K562 (cell line): ENCODE measurements around the gene USP10. TPM values are rescaled to one million over a fixed set of nuclear protein-coding genes. Genes with fewer than 3 reads are reported as not detected.

Experiments
- ATAC-seq: fragments of 200-7000 bp; cut with Tn5 transposase; 3 replicates; pipeline ENCODE4 v1.9.1; 2020; ENCODE audit warnings: moderate library complexity
- BruUV-seq: library from RNA; stranded (reverse); fragments of 400-500 nt; replicated peaks from 2 replicates; lab custom pipeline; 2021; lab: Mats Ljungman, UMichigan
- CTCF ChIA-PET: fragments of 300-600 bp; formaldehyde crosslinking; extraction: SDS; loops from one replicate; lab custom pipeline; 2021; ENCODE audit warnings: low intra/inter-chr PET ratio; lab: Yijun Ruan, JAX
- POLR2A ChIA-PET: fragments of 300-600, 350-650 bp; sonication (Branson Sonifier 250); formaldehyde crosslinking; extraction: SDS; loops from one replicate; lab custom pipeline; 2021; ENCODE audit warnings: antibody characterized with exemption, inconsistent platforms; lab: Yijun Ruan, JAX
- DNase-seq, 4 experiments: peaks; one replicate each; pipeline versions ENCODE4 v3.0.0 to v3.0.0-alpha.2; 2011 to 2018; ENCODE audit warnings: low spot score in 3 of 4, mixed read lengths in 3 of 4; ENCODE audit errors: extremely low read depth in 1 of 4
- FAIRE-seq: peaks from 2 replicates; lab custom pipeline; 2011; peaks lifted over from hg19 to GRCh38; lab: Jason Lieb, UNC
- H2AFZ ChIP-seq: 2 replicates; pipeline ENCODE4 v1.6.0; 2011; ENCODE audit warnings: low read depth, low read length, control low read depth, inconsistent platforms
- H3K27ac ChIP-seq: fragments of 200-600 bp; 3 replicates; pipeline ENCODE4 v1.8.0; 2011; ENCODE audit warnings: low read depth, mild to moderate bottlenecking, control low read depth, inconsistent platforms, low read length, moderate library complexity, mixed read lengths; ENCODE audit errors: extremely low read depth
- H3K27me3 ChIP-seq, 2 experiments: fragments of 300-600 bp in 1 of 2; 2 replicates in 1 of 2; 3 replicates in 1 of 2; pipeline versions ENCODE4 v1.6.0 to v1.8.0; 2011; ENCODE audit warnings: inconsistent platforms in 2 of 2, low read length in 2 of 2, mild to moderate bottlenecking in 1 of 2, mixed read lengths in 1 of 2, moderate library complexity in 1 of 2; ENCODE audit not compliant: control insufficient read depth in 2 of 2, insufficient read depth in 2 of 2
- H3K36me3 ChIP-seq: fragments of 300-600 bp; 3 replicates; pipeline ENCODE4 v1.8.0; 2011; ENCODE audit warnings: mild to moderate bottlenecking, low read length, inconsistent platforms; ENCODE audit not compliant: control insufficient read depth, insufficient read depth
- H3K4me1 ChIP-seq, 2 experiments: fragments of 200-600 bp in 1 of 2; replicated peaks in 1 of 2; 2 replicates in 1 of 2; 3 replicates in 1 of 2; pipeline versions ENCODE4 v1.5.1 to v1.8.0; 2011; ENCODE audit warnings: inconsistent platforms in 2 of 2, low read length in 2 of 2, mild to moderate bottlenecking in 1 of 2, mixed read lengths in 1 of 2, moderate library complexity in 1 of 2; ENCODE audit not compliant: control insufficient read depth in 2 of 2, insufficient read depth in 2 of 2
- H3K4me2 ChIP-seq: 2 replicates; pipeline ENCODE4 v1.6.1; 2011; ENCODE audit warnings: low read length, control low read depth, inconsistent platforms, mixed read lengths; ENCODE audit not compliant: insufficient read depth
- H3K4me3 ChIP-seq: fragments of 200-600 bp; sonication (generic), shearing (Covaris generic); 2 replicates; pipeline ENCODE4 v1.5.1; 2016; ENCODE audit warnings: control low read depth, inconsistent platforms
- H3K79me2 ChIP-seq: fragments of 200-600 bp; 3 replicates; pipeline ENCODE4 v1.8.0; 2011; ENCODE audit warnings: low read length, inconsistent platforms; ENCODE audit not compliant: control insufficient read depth, insufficient read depth
- H3K9ac ChIP-seq, 2 experiments: 2 replicates each; pipeline versions ENCODE4 v1.6.0 to v1.6.1; 2011; ENCODE audit warnings: low read depth in 2 of 2, low read length in 2 of 2, control low read depth in 1 of 2, inconsistent platforms in 1 of 2, mild to moderate bottlenecking in 1 of 2, mixed read lengths in 1 of 2; ENCODE audit not compliant: insufficient read depth in 1 of 2
- H3K9me1 ChIP-seq: one replicate; pipeline ENCODE4 v1.6.0; 2011; ENCODE audit warnings: inconsistent platforms, mild to moderate bottlenecking, low read length, moderate library complexity; ENCODE audit not compliant: control insufficient read depth, insufficient read depth
- H3K9me3 ChIP-seq: replicated peaks from 2 replicates; pipeline ENCODE4 v1.5.1; 2011; ENCODE audit warnings: low read depth, low read length, inconsistent platforms; ENCODE audit not compliant: control insufficient read depth, insufficient read depth
- H4K20me1 ChIP-seq: replicated peaks from 2 replicates; pipeline ENCODE4 v1.6.1; 2011; ENCODE audit warnings: low read length, inconsistent platforms, mixed read lengths; ENCODE audit not compliant: control insufficient read depth, insufficient read depth
- CHD4 ChIP-seq: fragments of 200-600 bp; sonication (generic); IDR thresholded peaks from 3 replicates; pipeline ENCODE4 v1.6.1; 2012; ENCODE audit warnings: low read depth, mild to moderate bottlenecking, mixed read lengths, low read length, inconsistent platforms; ENCODE audit not compliant: insufficient read depth, insufficient replicate concordance, poor library complexity, severe bottlenecking
- ESRRA ChIP-seq: fragments of 450-650 bp; IDR thresholded peaks from 2 replicates; pipeline ENCODE4 v1.6.1; 2014; ENCODE audit warnings: low read depth, mild to moderate bottlenecking, moderate library complexity, borderline replicate concordance
- EWSR1 ChIP-seq: fragments of 450-650 bp; IDR thresholded peaks from 2 replicates; pipeline ENCODE4 v1.6.1; 2018; ENCODE audit warnings: borderline replicate concordance, mild to moderate bottlenecking, low read depth, moderate library complexity; ENCODE audit not compliant: partially characterized antibody
- NCOA6 ChIP-seq: fragments of 450-650 bp; IDR thresholded peaks from 2 replicates; pipeline ENCODE4 v1.6.1; 2017; ENCODE audit warnings: mild to moderate bottlenecking
- NR2C2 ChIP-seq, 2 experiments: fragments of 200-800 bp in 1 of 2; sonication (Bioruptor generic) in 1 of 2; sonication (generic) in 1 of 2; formaldehyde crosslinking in 1 of 2; IDR thresholded peaks; 2 replicates each; pipeline versions ENCODE4 v1.6.1 to v1.8.0; 2016 to 2022; ENCODE audit warnings: mild to moderate bottlenecking in 1 of 2, missing compliant biosample characterization in 1 of 2, missing genetic modification characterization in 1 of 2, missing genetic modification reagents in 1 of 2
- RBM25 ChIP-seq: fragments of 200-400 bp; formaldehyde crosslinking; IDR thresholded peaks from 2 replicates; pipeline ENCODE4 v1.6.1; 2018; ENCODE audit warnings: low read length, low read depth, moderate library complexity; ENCODE audit not compliant: severe bottlenecking
- RBM34 ChIP-seq: fragments of 200-400 bp; formaldehyde crosslinking; IDR thresholded peaks from 2 replicates; pipeline ENCODE4 v1.6.1; 2018; ENCODE audit warnings: low read length, borderline replicate concordance; ENCODE audit not compliant: insufficient read depth
- ZNF24 ChIP-seq: fragments of 450-650 bp; IDR thresholded peaks from 2 replicates; pipeline ENCODE4 v1.6.1; 2016
- WGBS: fragments of 100-300 bp; shearing (Covaris generic); methylation state at CpG from one replicate; pipeline ENCODE4 v1.1.6; 2016; ENCODE audit warnings: low coverage, mixed read lengths; ENCODE audit not compliant: insufficient coverage; ENCODE audit errors: missing lambda C conversion rate; 5-methylcytosine and 5-hydroxymethylcytosine counted together
- in situ Hi-C: fragments of 300-500 bp; cut with MboI; formaldehyde crosslinking; loops from 4 replicates; pipeline ENCODE4 v1.15.0; 2018; ENCODE audit warnings: inconsistent platforms, mixed read lengths
- intact Hi-C: fragments of 100-400 bp; cut with micrococcal nuclease; formaldehyde crosslinking; loops from 2 replicates; pipeline ENCODE4 v1.14.2; 2022
- polyA plus RNA-seq, 8 experiments: library from polyadenylated mRNA; depleted of rRNA in 4 of 8; stranded (reverse) in 5 of 8; unstranded in 3 of 8; fragments of >200 nt; fragmentation: Nextera tagmentation in 2 of 8; fragmentation: Illumina TruSeq in 1 of 8; extraction: Ambion mirVana in 2 of 8; extraction: Trizol in 1 of 8; gene quantifications; 2 replicates each; pipeline versions ENCODE4 v1.2.1 to v1.2.3, GENCODE V29; 2011 to 2014; ENCODE audit warnings: inconsistent platforms in 1 of 8, missing spikeins in 1 of 8
- total RNA-seq, 7 experiments: library from RNA; depleted of rRNA in 6 of 7; stranded (reverse); fragments of >200 nt in 6 of 7; fragmentation: Illumina TruSeq in 2 of 7; extraction: Trizol in 2 of 7; gene quantifications; 2 replicates each; pipeline versions ENCODE4 v1.2.1 to v1.2.3, GENCODE V29; 2011 to 2021; ENCODE audit warnings: low replicate concordance in 1 of 7
- TF ChIP-seq, protein P1 (sequence below): fragments of 450-650 bp; formaldehyde crosslinking; IDR thresholded peaks from 2 replicates; pipeline ENCODE4 v1.4.0; 2020; ENCODE audit warnings: mild to moderate bottlenecking, moderate library complexity

The USP10 gene
- total and polyA plus RNA-seq, 9 of the 15 experiments (the other 6 are each of a cell fraction or from before 2014, with no cell fraction given), result 61.7 to 197 (median 116) TPM

GRCh38 chr16:84706856-84707255, 7.1 kb downstream of the USP10 start:
- WGBS, result 79% methylated on average over 1 of the region's 1 CpG
- no peak for FAIRE-seq
- Histone ChIP-seq H3K36me3 (peaks cover 81% of the 10 kb centered on the region), H3K4me3 (no peak overlapping the region), H3K9ac (no peak overlapping the region), H3K27me3 (no peaks in the 10 kb centered on the region), H3K9me3 (no peaks in the 10 kb centered on the region), H4K20me1 (peaks cover 80% of the 10 kb centered on the region), H3K79me2 (peaks cover 98% of the 10 kb centered on the region), H3K27ac (no peak overlapping the region), H2AFZ (no peak overlapping the region), H3K4me1 (peaks cover 28 to 65% of the 10 kb centered on the region in 2 experiments), H3K9me1 (peaks cover 23% of the 10 kb centered on the region), H3K4me2 (no peak overlapping the region)
- intact Hi-C loops, result no loop called here
- ATAC-seq, result no peak
- TF ChIP-seq RBM34 (no peak), ZNF24 (no peak), CHD4 (no peak), ESRRA (peak; percentile 96), RBM25 (peak; percentile 71), NR2C2 (CRISPR knock-in tag; IDR thresholded peaks at IDR 0.05) (no peak), NR2C2 (tag; IDR thresholded peaks at IDR 0.05) (no peak), NCOA6 (no peak), EWSR1 (no peak)
- TF ChIP-seq, protein P1, sequence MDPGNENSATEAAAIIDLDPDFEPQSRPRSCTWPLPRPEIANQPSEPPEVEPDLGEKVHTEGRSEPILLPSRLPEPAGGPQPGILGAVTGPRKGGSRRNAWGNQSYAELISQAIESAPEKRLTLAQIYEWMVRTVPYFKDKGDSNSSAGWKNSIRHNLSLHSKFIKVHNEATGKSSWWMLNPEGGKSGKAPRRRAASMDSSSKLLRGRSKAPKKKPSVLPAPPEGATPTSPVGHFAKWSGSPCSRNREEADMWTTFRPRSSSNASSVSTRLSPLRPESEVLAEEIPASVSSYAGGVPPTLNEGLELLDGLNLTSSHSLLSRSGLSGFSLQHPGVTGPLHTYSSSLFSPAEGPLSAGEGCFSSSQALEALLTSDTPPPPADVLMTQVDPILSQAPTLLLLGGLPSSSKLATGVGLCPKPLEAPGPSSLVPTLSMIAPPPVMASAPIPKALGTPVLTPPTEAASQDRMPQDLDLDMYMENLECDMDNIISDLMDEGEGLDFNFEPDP (CRISPR knock-in tag), result no peak
- no peak for DNase-seq
- ChIA-PET CTCF (no interaction called here), POLR2A (no interaction called here)
- in situ Hi-C loops, result no loop called here
- BruUV-seq, result no TSS peak
